Measurements from ENCODE around the gene YWHAG.
A peak's percentile ranks its signal among the peaks of the same experiment; 100 is the strongest.

Gene YWHAG

DNA sequence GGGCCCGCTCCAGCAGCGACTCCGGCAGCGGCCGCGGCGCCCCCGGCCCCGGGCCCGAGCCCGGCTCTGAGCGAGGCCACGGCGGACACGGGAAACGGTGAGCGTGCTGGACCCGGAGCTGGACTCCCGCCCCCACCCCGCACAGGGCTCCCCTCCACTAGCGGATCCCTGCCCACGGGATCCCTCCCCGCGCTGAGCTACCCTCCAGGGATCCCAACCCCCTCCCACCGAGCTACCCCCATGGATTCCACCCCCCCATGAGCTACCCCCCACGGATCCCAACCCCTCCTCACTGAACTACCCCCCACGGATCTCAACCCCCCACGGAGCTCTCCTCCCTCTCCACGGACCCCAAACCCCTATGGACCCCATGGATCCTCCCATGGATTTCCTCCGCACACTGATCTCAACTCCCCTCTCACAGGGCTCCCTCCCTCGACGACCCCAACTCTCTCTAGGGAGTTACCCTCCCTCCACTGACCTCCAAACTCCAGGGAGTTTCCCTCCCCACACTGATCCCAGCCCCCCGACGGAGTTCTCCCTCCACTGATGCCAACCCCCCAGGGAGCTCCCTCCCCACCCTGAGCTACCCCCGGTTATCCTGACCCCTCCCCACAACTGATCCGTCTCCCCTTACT, 77.0 kb downstream of the YWHAG start:
- Histone ChIP-seq H3K27me3 (ENCODE audit: insufficient read depth, low read length) (peaks cover 43% of the 10 kb centered on the region), H2AFZ (ENCODE audit: insufficient read depth, low read length, poor library complexity) (no peak overlapping the region), H2BK12ac (ENCODE audit: low read length) (no peak overlapping the region), H4K8ac (ENCODE audit: low read depth, low read length) (no peak overlapping the region), H3K27ac (ENCODE audit: low read depth, low read length) (no peak overlapping the region), H3K4ac (ENCODE audit: low read depth, low read length) (no peak overlapping the region), H4K12ac (ENCODE audit: low read depth, low read length) (no peak overlapping the region), H2BK120ac (ENCODE audit: insufficient read depth, low read length, poor library complexity) (no peak overlapping the region), H3K79me1 (ENCODE audit: low read length) (no peaks in the 10 kb centered on the region), H3K4me2 (ENCODE audit: low read length) (peak overlapping the region; percentile 76), H4K91ac (ENCODE audit: low read depth, low read length) (no peak overlapping the region), H3K9me3 (ENCODE audit: insufficient read depth, low read depth, low read length) (peaks cover 3% of the 10 kb centered on the region), H2BK5ac (ENCODE audit: low read depth, low read length, poor library complexity) (no peak overlapping the region), H3K4me3 (ENCODE audit: low read depth, low read length) (peak overlapping the region; percentile 39), H3K36me3 (ENCODE audit: control insufficient read depth in 1 of 2, insufficient read depth in 2 of 2, low read length in 2 of 2) (no peaks in the 10 kb centered on the region), H2AK5ac (ENCODE audit: low read length) (no peak overlapping the region), H3K18ac (ENCODE audit: low read length) (no peak overlapping the region), H3K23ac (ENCODE audit: low read length) (no peak overlapping the region), H3K14ac (ENCODE audit: low read length) (no peak overlapping the region), H3K4me1 (ENCODE audit: control insufficient read depth in 1 of 2, insufficient read depth in 2 of 2, low read length in 2 of 2) (peaks cover 0 to 5% of the 10 kb centered on the region in 2 experiments), H3K79me2 (ENCODE audit: control insufficient read depth, insufficient read depth, low read length, poor library complexity) (peaks cover 2% of the 10 kb centered on the region), H3K9ac (ENCODE audit: low read length) (no peak overlapping the region)
- WGBS (ENCODE audit: extremely low coverage, insufficient coverage, insufficient read length): no CpG with 5 or more reads among the region's 36 CpGs
- DNase-seq: no peak

DNA sequence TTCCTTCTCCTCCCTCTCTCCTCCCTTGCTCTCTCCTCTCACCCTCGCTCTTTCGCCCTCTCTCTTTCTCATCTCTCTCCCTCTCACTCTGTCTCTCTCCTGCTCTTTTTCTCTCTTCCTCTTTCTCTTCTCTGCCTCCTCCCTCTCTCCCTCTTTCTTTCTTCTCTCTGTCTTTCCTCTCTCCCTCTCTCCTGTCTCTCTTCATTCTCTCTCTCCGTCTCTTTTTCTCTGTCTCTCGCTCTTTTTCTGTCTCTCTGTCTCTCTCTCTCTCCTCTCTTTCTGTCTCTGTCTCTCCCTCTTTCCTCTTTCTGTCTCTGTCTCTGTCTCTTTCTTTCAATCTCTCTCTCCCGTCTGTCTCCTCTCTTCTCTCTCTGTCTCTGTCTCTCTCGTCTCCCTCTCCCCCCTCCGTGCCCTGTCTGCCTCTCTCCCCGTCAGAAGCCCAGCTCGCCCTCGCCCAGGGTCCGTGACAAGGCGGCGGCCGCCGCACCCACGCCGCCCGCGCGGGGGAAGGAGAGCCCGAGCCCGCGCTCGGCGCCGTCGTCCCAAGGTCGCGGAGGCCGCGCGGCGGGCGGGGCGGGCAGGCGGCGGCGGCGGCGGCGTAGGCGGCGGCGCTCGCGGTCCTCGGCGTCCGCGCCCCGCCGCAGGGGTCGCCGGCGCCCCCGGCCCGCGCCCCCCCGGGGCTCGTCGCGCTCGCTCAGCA, 77.6 kb downstream of the YWHAG start:
- Histone ChIP-seq H3K27me3 (ENCODE audit: insufficient read depth, low read length) (peaks cover 43% of the 10 kb centered on the region), H3K4me1 (ENCODE audit: control insufficient read depth in 1 of 2, insufficient read depth in 2 of 2, low read length in 2 of 2) (peaks cover 0 to 5% of the 10 kb centered on the region in 2 experiments), H3K4ac (ENCODE audit: low read depth, low read length) (no peak overlapping the region), H3K4me3 (ENCODE audit: low read depth, low read length) (peak overlapping the region; percentile 39), H2AK5ac (ENCODE audit: low read length) (no peak overlapping the region), H3K14ac (ENCODE audit: low read length) (no peak overlapping the region), H2BK120ac (ENCODE audit: insufficient read depth, low read length, poor library complexity) (no peak overlapping the region), H2BK5ac (ENCODE audit: low read depth, low read length, poor library complexity) (no peak overlapping the region), H3K23ac (ENCODE audit: low read length) (no peak overlapping the region), H3K9me3 (ENCODE audit: insufficient read depth, low read depth, low read length) (peaks cover 3% of the 10 kb centered on the region), H3K9ac (ENCODE audit: low read length) (no peak overlapping the region), H4K12ac (ENCODE audit: low read depth, low read length) (no peak overlapping the region), H3K79me2 (ENCODE audit: control insufficient read depth, insufficient read depth, low read length, poor library complexity) (peaks cover 2% of the 10 kb centered on the region), H3K79me1 (ENCODE audit: low read length) (no peaks in the 10 kb centered on the region), H4K91ac (ENCODE audit: low read depth, low read length) (no peak overlapping the region), H3K4me2 (ENCODE audit: low read length) (peak overlapping the region; percentile 62), H3K18ac (ENCODE audit: low read length) (no peak overlapping the region), H2AFZ (ENCODE audit: insufficient read depth, low read length, poor library complexity) (no peak overlapping the region), H3K27ac (ENCODE audit: low read depth, low read length) (no peak overlapping the region), H3K36me3 (ENCODE audit: control insufficient read depth in 1 of 2, insufficient read depth in 2 of 2, low read length in 2 of 2) (no peaks in the 10 kb centered on the region), H4K8ac (ENCODE audit: low read depth, low read length) (no peak overlapping the region), H2BK12ac (ENCODE audit: low read length) (no peak overlapping the region)
- DNase-seq: peak in 1 of 2 donors; percentile 22
- WGBS (ENCODE audit: extremely low coverage, insufficient coverage, insufficient read length): no CpG with 5 or more reads among the region's 63 CpGs

DNA sequence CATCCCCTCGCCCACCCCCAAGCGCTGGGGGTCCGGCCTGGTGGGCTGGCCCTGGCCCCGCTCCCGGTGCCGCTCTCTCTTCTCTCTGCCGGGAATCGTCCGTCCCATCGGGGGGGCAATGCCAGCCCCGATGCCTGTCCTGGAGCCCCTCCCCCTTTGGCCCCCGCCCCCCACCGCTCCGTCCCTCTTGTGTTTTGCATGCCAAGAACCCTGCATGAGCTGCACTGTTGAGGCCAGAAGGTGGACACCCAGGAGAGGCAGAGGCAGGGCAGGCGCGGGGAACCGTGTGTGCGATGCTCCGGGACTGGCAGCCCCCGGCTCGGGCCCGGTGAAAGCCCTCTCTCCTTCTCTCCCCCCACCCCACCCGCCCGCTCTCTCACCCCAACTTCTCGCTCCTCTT, 78.4 kb downstream of the YWHAG start:
- H3K4ac ChIP-seq (ENCODE audit: low read depth, low read length): no peak overlapping the region
- no peaks in the 10 kb centered on the region for H3K36me3 ChIP-seq (ENCODE audit: control insufficient read depth in 1 of 2, insufficient read depth in 2 of 2, low read length in 2 of 2)
- no peak overlapping the region for H3K23ac ChIP-seq (ENCODE audit: low read length)
- no peak overlapping the region for H3K9ac ChIP-seq (ENCODE audit: low read length)
- H3K4me2 ChIP-seq (ENCODE audit: low read length): no peak overlapping the region
- DNase-seq: no peak
- no peak overlapping the region for H3K18ac ChIP-seq (ENCODE audit: low read length)
- no peak overlapping the region for H2BK12ac ChIP-seq (ENCODE audit: low read length)
- H3K79me1 ChIP-seq (ENCODE audit: low read length): no peaks in the 10 kb centered on the region
- H2BK5ac ChIP-seq (ENCODE audit: low read depth, low read length, poor library complexity): no peak overlapping the region
- H4K91ac ChIP-seq (ENCODE audit: low read depth, low read length): no peak overlapping the region
- H4K8ac ChIP-seq (ENCODE audit: low read depth, low read length): no peak overlapping the region
- peaks cover 2% of the 10 kb centered on the region for H3K79me2 ChIP-seq (ENCODE audit: control insufficient read depth, insufficient read depth, low read length, poor library complexity)
- no peak overlapping the region for H2BK120ac ChIP-seq (ENCODE audit: insufficient read depth, low read length, poor library complexity)
- peaks cover 43% of the 10 kb centered on the region for H3K27me3 ChIP-seq (ENCODE audit: insufficient read depth, low read length)
- H3K27ac ChIP-seq (ENCODE audit: low read depth, low read length): no peak overlapping the region
- no peak overlapping the region for H2AFZ ChIP-seq (ENCODE audit: insufficient read depth, low read length, poor library complexity)
- no peak overlapping the region for H3K4me3 ChIP-seq (ENCODE audit: low read depth, low read length)
- H4K12ac ChIP-seq (ENCODE audit: low read depth, low read length): no peak overlapping the region
- peaks cover 0 to 5% of the 10 kb centered on the region in 2 experiments for H3K4me1 ChIP-seq (ENCODE audit: control insufficient read depth in 1 of 2, insufficient read depth in 2 of 2, low read length in 2 of 2)
- no CpG with 5 or more reads among the region's 25 CpGs for WGBS (ENCODE audit: extremely low coverage, insufficient coverage, insufficient read length)
- H3K14ac ChIP-seq (ENCODE audit: low read length): no peak overlapping the region
- H3K9me3 ChIP-seq (ENCODE audit: insufficient read depth, low read depth, low read length): peaks cover 3% of the 10 kb centered on the region
- H2AK5ac ChIP-seq (ENCODE audit: low read length): no peak overlapping the region

DNA sequence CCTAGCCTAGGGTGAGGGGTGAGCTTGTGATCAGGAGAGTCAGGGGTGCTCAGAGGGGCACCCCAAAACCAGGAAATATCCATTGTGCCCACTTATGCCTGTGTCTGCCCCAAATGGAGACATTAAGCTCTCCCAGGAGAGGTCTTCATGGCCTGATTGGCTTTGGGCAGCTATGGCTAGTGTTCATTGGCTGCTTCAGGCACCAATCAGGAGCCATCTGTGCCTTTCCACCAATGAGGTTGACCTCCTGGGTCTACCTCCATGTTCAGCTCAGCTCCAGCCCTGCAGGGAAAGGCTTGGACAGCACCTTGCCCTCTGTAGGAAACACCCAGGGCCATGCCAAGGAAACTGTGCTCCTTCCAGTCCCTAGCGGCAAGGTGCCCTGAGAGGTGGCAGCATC, 80.3 kb downstream of the YWHAG start:
- peaks cover 3% of the 10 kb centered on the region for H3K9me3 ChIP-seq (ENCODE audit: insufficient read depth, low read depth, low read length)
- H3K79me2 ChIP-seq (ENCODE audit: control insufficient read depth, insufficient read depth, low read length, poor library complexity): peaks cover 2% of the 10 kb centered on the region
- H3K4me1 ChIP-seq (ENCODE audit: control insufficient read depth in 1 of 2, insufficient read depth in 2 of 2, low read length in 2 of 2): peaks cover 0 to 5% of the 10 kb centered on the region in 2 experiments
- H3K18ac ChIP-seq (ENCODE audit: low read length): no peak overlapping the region
- H2BK120ac ChIP-seq (ENCODE audit: insufficient read depth, low read length, poor library complexity): no peak overlapping the region
- no peak overlapping the region for H3K23ac ChIP-seq (ENCODE audit: low read length)
- H3K4me3 ChIP-seq (ENCODE audit: low read depth, low read length): peak overlapping the region; percentile 21
- no peak overlapping the region for H4K91ac ChIP-seq (ENCODE audit: low read depth, low read length)
- no peak overlapping the region for H2BK5ac ChIP-seq (ENCODE audit: low read depth, low read length, poor library complexity)
- no peak overlapping the region for H2AFZ ChIP-seq (ENCODE audit: insufficient read depth, low read length, poor library complexity)
- no CpG with 5 or more reads among the region's 1 CpG for WGBS (ENCODE audit: extremely low coverage, insufficient coverage, insufficient read length)
- no peak overlapping the region for H3K27ac ChIP-seq (ENCODE audit: low read depth, low read length)
- no peak overlapping the region for H3K14ac ChIP-seq (ENCODE audit: low read length)
- H4K12ac ChIP-seq (ENCODE audit: low read depth, low read length): no peak overlapping the region
- no peaks in the 10 kb centered on the region for H3K36me3 ChIP-seq (ENCODE audit: control insufficient read depth in 1 of 2, insufficient read depth in 2 of 2, low read length in 2 of 2)
- H2AK5ac ChIP-seq (ENCODE audit: low read length): no peak overlapping the region
- H2BK12ac ChIP-seq (ENCODE audit: low read length): no peak overlapping the region
- DNase-seq: no peak
- no peak overlapping the region for H4K8ac ChIP-seq (ENCODE audit: low read depth, low read length)
- H3K9ac ChIP-seq (ENCODE audit: low read length): no peak overlapping the region
- H3K4ac ChIP-seq (ENCODE audit: low read depth, low read length): no peak overlapping the region
- H3K27me3 ChIP-seq (ENCODE audit: insufficient read depth, low read length): peaks cover 39% of the 10 kb centered on the region
- H3K4me2 ChIP-seq (ENCODE audit: low read length): no peak overlapping the region
- no peaks in the 10 kb centered on the region for H3K79me1 ChIP-seq (ENCODE audit: low read length)

Data from trophoblast cell (in vitro differentiated cells and primary cell).